A673 (cell line): ENCODE measurements around the gene ADK.

Source experiments
- CTCF ChIP-seq: fragments of 300-800, 200-600 bp; sonication (generic); conservative IDR thresholded peaks from 2 replicates; pipeline ENCODE4 v1.5.1; 2017; ENCODE audit warnings: low read depth, mild to moderate bottlenecking, antibody characterized with exemption, low read length, moderate library complexity, mixed read lengths
- EZH2 ChIP-seq: fragments of 200-600 bp; sonication (generic); IDR thresholded peaks from 2 replicates; pipeline ENCODE4 v1.6.1; 2017; ENCODE audit warnings: borderline replicate concordance, low read depth, mild to moderate bottlenecking, mixed read lengths, antibody characterized with exemption, low read length; ENCODE audit not compliant: poor library complexity, severe bottlenecking

- no peak for TF ChIP-seq EZH2
- TF ChIP-seq CTCF, result no peak
Measured at GRCh38 chr10:74227697-74228424, 76.8 kb downstream of the ADK start.
